HEK293 (cell line): ENCODE results near the gene LYPD3.

Experiments
- MEIS1 ChIP-seq: sonication (generic); formaldehyde crosslinking; IDR thresholded peaks from 2 replicates; pipeline ENCODE4 v1.8.1; 2022; ENCODE audit warnings: missing genetic modification reagents, mild to moderate bottlenecking, borderline replicate concordance
- TRIM28 ChIP-seq: IDR thresholded peaks from 2 replicates; pipeline ENCODE4 v1.6.1; 2011; ENCODE audit warnings: low read length, control low read depth, borderline replicate concordance
- YY1 ChIP-seq: fragments of 450-650 bp; formaldehyde crosslinking; IDR thresholded peaks from 2 replicates; pipeline ENCODE4 v1.5.1; 2018; ENCODE audit warnings: missing biosample characterization, missing genetic modification characterization
- ZBTB7A ChIP-seq: fragments of 450-650 bp; formaldehyde crosslinking; IDR thresholded peaks from 2 replicates; pipeline ENCODE4 v1.5.1; 2016; ENCODE audit warnings: low read depth, missing biosample characterization, missing genetic modification characterization
- ZFP3 ChIP-seq: fragments of 450-650 bp; formaldehyde crosslinking; IDR thresholded peaks from 2 replicates; pipeline ENCODE4 v1.5.1; 2016; ENCODE audit warnings: low read depth, missing biosample characterization, missing genetic modification characterization
- ZNF121 ChIP-seq: fragments of 450-650 bp; formaldehyde crosslinking; IDR thresholded peaks from 2 replicates; pipeline ENCODE4 v1.5.1; 2016; ENCODE audit warnings: missing biosample characterization, missing genetic modification characterization
- ZNF23 ChIP-seq: fragments of 450-650 bp; formaldehyde crosslinking; IDR thresholded peaks from 2 replicates; pipeline ENCODE4 v1.5.1; 2016; ENCODE audit warnings: missing biosample characterization, missing genetic modification characterization, borderline replicate concordance
- ZNF274 ChIP-seq, 2 experiments: fragments of 200-500 bp in 1 of 2; fragments of 450-650 bp in 1 of 2; sonication (Bioruptor generic) in 1 of 2; formaldehyde crosslinking in 1 of 2; IDR thresholded peaks; 2 replicates each; pipeline versions ENCODE4 v1.5.1 to v1.6.1; 2014 to 2016; ENCODE audit warnings: borderline replicate concordance in 1 of 2, inconsistent platforms in 1 of 2, low read length in 1 of 2, missing biosample characterization in 1 of 2, missing genetic modification characterization in 1 of 2
- ZNF707 ChIP-seq: fragments of 450-650 bp; formaldehyde crosslinking; IDR thresholded peaks from 2 replicates; pipeline ENCODE4 v1.5.1; 2016; ENCODE audit warnings: missing biosample characterization, missing genetic modification characterization
- TF ChIP-seq, protein P1 (sequence below): fragments of 450-650 bp; formaldehyde crosslinking; IDR thresholded peaks from 2 replicates; pipeline ENCODE4 v1.5.1; 2016; ENCODE audit warnings: missing biosample characterization, missing genetic modification characterization
- TF ChIP-seq, protein P2 (sequence below): fragments of 450-650 bp; formaldehyde crosslinking; IDR thresholded peaks from 2 replicates; pipeline ENCODE4 v1.5.1; 2016; ENCODE audit warnings: missing biosample characterization, missing genetic modification characterization, low read depth

DNA sequence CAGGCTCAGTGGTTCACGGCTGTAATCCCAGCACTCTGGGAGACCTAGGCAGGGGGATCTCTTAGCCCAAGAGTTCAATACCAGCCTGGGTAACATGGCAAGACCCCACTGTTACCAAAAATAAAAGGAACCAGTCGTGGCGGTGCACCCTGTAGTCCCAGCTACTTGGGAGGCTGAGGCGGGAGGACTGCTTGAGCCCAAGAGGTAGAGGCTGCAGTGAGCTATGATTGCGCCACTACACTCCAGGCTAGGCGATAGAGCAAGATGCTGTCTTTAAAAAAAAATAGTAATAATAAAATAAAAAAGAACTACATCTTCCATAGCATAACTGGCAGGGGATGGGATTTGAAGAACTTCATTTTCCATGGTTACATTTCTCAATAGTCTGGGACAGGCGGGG lies 3.0 kb downstream of the LYPD3 start:
- TF ChIP-seq ZNF121 (tag by site-specific recombination): no peak
- no peak for TF ChIP-seq ZFP3 (tag by site-specific recombination)
- TF ChIP-seq, protein P1, sequence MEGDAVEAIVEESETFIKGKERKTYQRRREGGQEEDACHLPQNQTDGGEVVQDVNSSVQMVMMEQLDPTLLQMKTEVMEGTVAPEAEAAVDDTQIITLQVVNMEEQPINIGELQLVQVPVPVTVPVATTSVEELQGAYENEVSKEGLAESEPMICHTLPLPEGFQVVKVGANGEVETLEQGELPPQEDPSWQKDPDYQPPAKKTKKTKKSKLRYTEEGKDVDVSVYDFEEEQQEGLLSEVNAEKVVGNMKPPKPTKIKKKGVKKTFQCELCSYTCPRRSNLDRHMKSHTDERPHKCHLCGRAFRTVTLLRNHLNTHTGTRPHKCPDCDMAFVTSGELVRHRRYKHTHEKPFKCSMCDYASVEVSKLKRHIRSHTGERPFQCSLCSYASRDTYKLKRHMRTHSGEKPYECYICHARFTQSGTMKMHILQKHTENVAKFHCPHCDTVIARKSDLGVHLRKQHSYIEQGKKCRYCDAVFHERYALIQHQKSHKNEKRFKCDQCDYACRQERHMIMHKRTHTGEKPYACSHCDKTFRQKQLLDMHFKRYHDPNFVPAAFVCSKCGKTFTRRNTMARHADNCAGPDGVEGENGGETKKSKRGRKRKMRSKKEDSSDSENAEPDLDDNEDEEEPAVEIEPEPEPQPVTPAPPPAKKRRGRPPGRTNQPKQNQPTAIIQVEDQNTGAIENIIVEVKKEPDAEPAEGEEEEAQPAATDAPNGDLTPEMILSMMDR (tag by site-specific recombination): no peak
- no peak for TF ChIP-seq ZBTB7A (tag by site-specific recombination)
- TF ChIP-seq ZNF23 (tag by site-specific recombination): no peak
- TF ChIP-seq YY1 (tag by site-specific recombination): no peak
- TF ChIP-seq, protein P2, sequence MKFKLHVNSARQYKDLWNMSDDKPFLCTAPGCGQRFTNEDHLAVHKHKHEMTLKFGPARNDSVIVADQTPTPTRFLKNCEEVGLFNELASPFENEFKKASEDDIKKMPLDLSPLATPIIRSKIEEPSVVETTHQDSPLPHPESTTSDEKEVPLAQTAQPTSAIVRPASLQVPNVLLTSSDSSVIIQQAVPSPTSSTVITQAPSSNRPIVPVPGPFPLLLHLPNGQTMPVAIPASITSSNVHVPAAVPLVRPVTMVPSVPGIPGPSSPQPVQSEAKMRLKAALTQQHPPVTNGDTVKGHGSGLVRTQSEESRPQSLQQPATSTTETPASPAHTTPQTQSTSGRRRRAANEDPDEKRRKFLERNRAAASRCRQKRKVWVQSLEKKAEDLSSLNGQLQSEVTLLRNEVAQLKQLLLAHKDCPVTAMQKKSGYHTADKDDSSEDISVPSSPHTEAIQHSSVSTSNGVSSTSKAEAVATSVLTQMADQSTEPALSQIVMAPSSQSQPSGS (tag by site-specific recombination): no peak
- no peak for TF ChIP-seq ZNF274 (IDR thresholded peaks at IDR 0.05; ENCODE audit: low read length)
- TF ChIP-seq ZNF274 (tag by site-specific recombination; IDR thresholded peaks at IDR 0.05; ENCODE audit: borderline replicate concordance): no peak
- TF ChIP-seq ZNF707 (tag by site-specific recombination): no peak
- TF ChIP-seq MEIS1 (CRISPR knock-in tag): no peak
- no peak for TF ChIP-seq TRIM28
